Breast epithelium (tissue), 3 donors: ENCODE results near the gene RUSF1.

Experiments
- POLR2A ChIP-seq: fragments of 450-650 bp; IDR thresholded peaks from one replicate; pipeline ENCODE4 v1.6.1; 2016; ENCODE audit warnings: antibody characterized with exemption, mild to moderate bottlenecking, moderate library complexity
- POLR2AphosphoS5 ChIP-seq, 3 donors: sonication (generic); formaldehyde crosslinking; IDR thresholded peaks; one replicate each; pipeline ENCODE4 v1.6.1; 2017; ENCODE audit warnings: antibody characterized with exemption in 3 of 3
- TF ChIP-seq, protein P1 (sequence below), 3 donors: fragments of 450-650 bp; IDR thresholded peaks; one replicate each; pipeline ENCODE4 v1.5.1; 2016 to 2017; ENCODE audit warnings: antibody characterized with exemption in 3 of 3, mild to moderate bottlenecking in 3 of 3, moderate library complexity in 3 of 3

DNA sequence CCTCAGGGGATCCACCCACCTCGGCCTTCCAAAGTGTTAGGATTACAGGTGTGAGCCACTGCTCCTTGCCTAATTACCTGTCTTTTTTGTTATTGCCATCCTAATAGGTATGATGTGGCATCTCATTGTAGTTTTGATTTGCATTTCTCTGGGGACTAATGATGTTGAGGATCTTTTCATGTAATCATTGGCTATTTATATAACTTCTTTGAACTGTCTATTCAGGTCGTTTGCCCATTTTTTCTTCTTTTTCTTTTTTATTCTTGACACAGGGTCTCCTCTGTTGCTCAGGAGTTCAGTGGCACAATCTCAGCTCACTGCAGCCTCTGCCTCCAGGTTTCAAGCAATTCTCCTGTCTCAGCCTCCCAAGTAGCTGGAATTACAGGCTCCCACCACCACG lies 37.6 kb downstream of the RUSF1 start:
- TF ChIP-seq POLR2A (no peak), POLR2AphosphoS5 (IDR thresholded peaks at IDR 0.05) (no peak)
- TF ChIP-seq, protein P1, sequence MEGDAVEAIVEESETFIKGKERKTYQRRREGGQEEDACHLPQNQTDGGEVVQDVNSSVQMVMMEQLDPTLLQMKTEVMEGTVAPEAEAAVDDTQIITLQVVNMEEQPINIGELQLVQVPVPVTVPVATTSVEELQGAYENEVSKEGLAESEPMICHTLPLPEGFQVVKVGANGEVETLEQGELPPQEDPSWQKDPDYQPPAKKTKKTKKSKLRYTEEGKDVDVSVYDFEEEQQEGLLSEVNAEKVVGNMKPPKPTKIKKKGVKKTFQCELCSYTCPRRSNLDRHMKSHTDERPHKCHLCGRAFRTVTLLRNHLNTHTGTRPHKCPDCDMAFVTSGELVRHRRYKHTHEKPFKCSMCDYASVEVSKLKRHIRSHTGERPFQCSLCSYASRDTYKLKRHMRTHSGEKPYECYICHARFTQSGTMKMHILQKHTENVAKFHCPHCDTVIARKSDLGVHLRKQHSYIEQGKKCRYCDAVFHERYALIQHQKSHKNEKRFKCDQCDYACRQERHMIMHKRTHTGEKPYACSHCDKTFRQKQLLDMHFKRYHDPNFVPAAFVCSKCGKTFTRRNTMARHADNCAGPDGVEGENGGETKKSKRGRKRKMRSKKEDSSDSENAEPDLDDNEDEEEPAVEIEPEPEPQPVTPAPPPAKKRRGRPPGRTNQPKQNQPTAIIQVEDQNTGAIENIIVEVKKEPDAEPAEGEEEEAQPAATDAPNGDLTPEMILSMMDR (IDR thresholded peaks at IDR 0.05), result no peak
